Measurements from ENCODE around the gene RUSF1.

Gene RUSF1

GRCh38 chr16:31507929-31508705 is at the start of gene RUSF1:
Gene RUSF1 (minus strand): TSS chr16:31508391. CDS start chr16:31508373, 18 bp downstream.
- no peak for TF ChIP-seq GATA3 (IDR thresholded peaks at IDR 0.05; ENCODE audit: low read depth, low read length)
- TF ChIP-seq GATA2 (IDR thresholded peaks at IDR 0.05; ENCODE audit: low read depth, low read length), result no peak

DNA sequence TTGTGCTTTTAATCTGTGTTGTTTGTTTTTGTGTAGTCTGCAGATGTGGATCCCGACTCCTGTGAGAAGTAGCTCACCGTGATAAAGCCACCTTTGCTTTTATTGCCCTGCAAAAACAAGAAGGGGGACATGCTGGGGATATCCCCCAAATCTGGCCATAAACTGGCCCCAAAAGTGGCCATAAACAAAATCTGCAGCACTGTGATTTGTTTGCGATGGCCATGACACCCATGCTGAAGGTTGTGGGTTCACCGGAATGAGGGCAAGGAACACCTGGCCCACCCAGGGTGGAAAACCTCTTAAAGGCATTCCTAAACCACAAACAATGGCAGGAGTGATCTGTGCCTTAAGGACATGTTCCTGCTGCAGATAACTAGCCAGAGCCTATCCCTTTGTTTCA is 34.6 kb upstream of the RUSF1 start:
- TF ChIP-seq GATA3 (IDR thresholded peaks at IDR 0.05; ENCODE audit: low read depth, low read length) (no peak), GATA2 (IDR thresholded peaks at IDR 0.05; ENCODE audit: low read depth, low read length) (no peak)

- TF ChIP-seq GATA2 (IDR thresholded peaks at IDR 0.05; ENCODE audit: low read depth, low read length) (no peak), GATA3 (IDR thresholded peaks at IDR 0.05; ENCODE audit: low read depth, low read length) (no peak)
Measured at GRCh38 chr16:31537362-31538242, 29.4 kb upstream of the RUSF1 start.

GRCh38 chr16:31536804-31537361 is 28.7 kb upstream of the RUSF1 start:
- no peak for TF ChIP-seq GATA2 (IDR thresholded peaks at IDR 0.05; ENCODE audit: low read depth, low read length)
- no peak for TF ChIP-seq GATA3 (IDR thresholded peaks at IDR 0.05; ENCODE audit: low read depth, low read length)

GRCh38 chr16:31535737-31536136 is 27.5 kb upstream of the RUSF1 start:
- no peak for TF ChIP-seq GATA2 (IDR thresholded peaks at IDR 0.05; ENCODE audit: low read depth, low read length)

DNA sequence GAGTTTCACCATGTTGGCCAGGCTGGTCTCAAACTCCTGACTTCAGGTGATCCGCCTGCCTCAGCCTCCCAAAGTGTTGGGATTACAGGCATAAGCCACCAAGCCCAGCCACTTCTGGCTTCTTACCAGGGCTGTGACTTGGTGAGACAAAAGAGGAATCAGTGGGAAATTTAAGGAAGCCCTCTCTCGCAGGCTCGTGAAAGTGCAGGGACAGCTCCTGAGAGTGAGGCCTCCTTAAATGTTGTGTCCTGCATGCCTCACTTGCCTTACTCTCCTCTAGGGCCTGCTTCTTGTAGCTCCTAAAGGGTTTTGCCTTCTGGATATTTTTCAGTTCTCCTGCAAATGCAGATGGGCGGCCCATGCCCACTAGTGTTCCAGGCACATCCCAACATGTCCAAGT is 24.7 kb upstream of the RUSF1 start:
- TF ChIP-seq GATA3 (IDR thresholded peaks at IDR 0.05; ENCODE audit: low read depth, low read length) (no peak), GATA2 (IDR thresholded peaks at IDR 0.05; ENCODE audit: low read depth, low read length) (no peak)

GRCh38 chr16:31532120-31532519 is 23.9 kb upstream of the RUSF1 start:
- TF ChIP-seq GATA3 (IDR thresholded peaks at IDR 0.05; ENCODE audit: low read depth, low read length) (no peak), GATA2 (IDR thresholded peaks at IDR 0.05; ENCODE audit: low read depth, low read length) (no peak)

DNA sequence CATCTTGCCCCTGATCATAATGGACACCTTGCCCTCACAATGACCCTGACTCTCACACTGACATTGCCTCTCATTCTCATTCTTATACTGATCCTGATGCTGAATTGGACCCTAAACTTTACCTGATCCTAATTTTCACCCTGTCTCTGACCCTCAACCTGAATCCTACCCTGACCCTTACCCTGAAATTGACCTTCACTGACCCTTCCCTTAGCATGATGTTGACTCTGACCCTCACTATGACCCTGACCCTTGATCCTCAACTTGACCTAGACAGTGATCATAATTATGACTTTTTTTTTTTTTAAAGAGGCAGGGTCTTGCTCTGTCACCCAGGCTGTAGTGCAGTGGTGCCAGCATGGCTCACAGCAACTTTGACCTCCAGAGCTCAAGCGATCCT is 22.9 kb upstream of the RUSF1 start:
- TF ChIP-seq GATA3 (IDR thresholded peaks at IDR 0.05; ENCODE audit: low read depth, low read length), result no peak
- no peak for TF ChIP-seq GATA2 (IDR thresholded peaks at IDR 0.05; ENCODE audit: low read depth, low read length)

- TF ChIP-seq GATA3 (IDR thresholded peaks at IDR 0.05; ENCODE audit: low read depth, low read length) (no peak), GATA2 (IDR thresholded peaks at IDR 0.05; ENCODE audit: low read depth, low read length) (no peak)
Measured at GRCh38 chr16:31530405-31530804, 22.2 kb upstream of the RUSF1 start.

DNA sequence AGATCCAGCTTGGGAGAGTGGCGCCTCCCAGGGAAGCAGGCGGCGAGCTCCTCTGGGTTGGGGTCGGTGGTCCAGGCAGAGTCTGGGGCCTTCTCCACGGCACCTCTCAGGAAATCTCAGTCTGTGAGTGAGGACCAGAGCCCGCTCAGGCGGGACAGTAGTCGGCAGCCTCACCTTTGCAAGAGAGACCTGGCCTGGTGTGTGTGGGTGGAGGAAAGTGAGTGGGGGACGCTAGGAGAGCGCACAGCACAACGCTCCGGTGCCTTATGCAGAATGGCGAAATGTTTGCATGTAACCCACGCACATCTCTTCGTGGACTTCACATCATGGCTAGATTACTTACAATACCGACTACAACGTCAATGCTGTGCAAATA is 21.7 kb upstream of the RUSF1 start:
- TF ChIP-seq GATA2 (IDR thresholded peaks at IDR 0.05; ENCODE audit: low read depth, low read length), result no peak
- no peak for TF ChIP-seq GATA3 (IDR thresholded peaks at IDR 0.05; ENCODE audit: low read depth, low read length)

DNA sequence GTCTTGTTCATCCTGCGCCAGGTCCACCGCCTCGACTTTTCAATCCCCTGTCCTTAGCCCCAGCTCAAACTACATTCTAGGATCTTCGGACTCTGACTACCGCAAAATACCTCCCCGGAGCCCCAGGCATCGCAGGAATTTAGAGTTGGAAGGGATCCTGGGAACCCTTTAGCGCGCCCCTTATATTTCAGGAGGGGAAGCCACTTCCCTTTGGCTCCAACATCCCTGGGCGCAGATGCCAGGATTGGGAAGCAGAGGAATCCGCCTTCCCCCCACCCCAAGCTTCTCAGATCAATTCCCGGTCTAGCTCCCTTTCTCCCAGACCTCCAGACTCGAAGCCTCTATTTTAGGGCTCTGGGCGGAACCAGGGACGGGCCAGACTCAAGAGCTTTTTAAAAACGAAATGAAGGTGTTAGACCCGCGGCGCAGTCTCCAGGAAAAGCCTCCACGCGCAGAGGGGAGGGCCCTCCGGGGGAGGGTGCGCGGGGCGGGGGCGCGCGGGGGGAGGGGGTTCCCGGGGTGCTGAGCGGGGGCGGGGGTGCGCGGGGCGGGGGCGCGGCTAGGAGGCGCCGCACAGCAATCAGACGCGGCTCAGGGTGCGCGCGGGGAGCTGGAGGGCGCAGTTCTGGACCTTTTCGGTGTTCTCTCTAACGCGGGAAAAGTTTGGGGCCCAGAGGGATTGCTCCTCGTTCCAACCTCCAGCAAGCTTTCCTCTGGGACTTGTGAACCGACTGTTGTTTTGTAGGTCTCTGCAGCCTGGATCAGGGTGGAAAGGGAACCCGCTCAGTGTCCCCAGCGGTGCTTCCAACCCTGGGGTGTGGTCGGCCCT is 21.1 kb upstream of the RUSF1 start:
- TF ChIP-seq GATA2 (IDR thresholded peaks at IDR 0.05; ENCODE audit: low read depth, low read length) (no peak), GATA3 (IDR thresholded peaks at IDR 0.05; ENCODE audit: low read depth, low read length) (no peak)

- TF ChIP-seq GATA3 (IDR thresholded peaks at IDR 0.05; ENCODE audit: low read depth, low read length), result no peak
- no peak for TF ChIP-seq GATA2 (IDR thresholded peaks at IDR 0.05; ENCODE audit: low read depth, low read length)
Measured at GRCh38 chr16:31528523-31529107, 20.4 kb upstream of the RUSF1 start.

DNA sequence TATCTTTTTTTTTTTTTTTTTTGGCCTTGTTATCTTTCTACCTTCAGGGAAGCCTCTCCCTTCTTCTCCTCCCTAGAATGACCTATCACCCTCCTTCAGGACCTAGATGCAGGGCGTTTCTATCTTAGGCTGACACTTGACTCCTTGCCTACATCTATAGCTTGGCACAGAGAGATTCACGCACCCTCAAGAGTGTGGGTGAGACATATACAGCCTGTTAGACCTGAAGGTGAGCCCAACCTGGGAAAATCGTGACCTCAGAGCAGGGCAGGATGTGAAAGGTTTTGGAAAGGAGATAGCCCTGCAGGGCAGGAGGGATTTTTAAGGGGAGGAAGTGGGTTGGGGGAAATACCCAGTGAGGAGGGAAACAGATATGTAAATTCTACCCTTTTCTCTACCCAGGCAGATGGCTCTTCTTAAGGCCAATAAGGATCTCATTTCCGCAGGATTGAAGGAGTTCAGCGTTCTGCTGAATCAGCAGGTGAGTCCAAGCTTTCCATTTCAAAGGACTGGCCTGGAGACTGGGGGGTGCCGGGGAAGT is 19.6 kb upstream of the RUSF1 start, which contains the start of gene AHSP:
Gene AHSP (plus strand): TSS at position 167 of the 541 bp plus-strand sequence. CDS start 240 bp downstream, at position 407.
- TF ChIP-seq GATA2 (IDR thresholded peaks at IDR 0.05; ENCODE audit: low read depth, low read length) (no peak), GATA3 (IDR thresholded peaks at IDR 0.05; ENCODE audit: low read depth, low read length) (no peak)
